WTC11 (cell line): ENCODE results near the gene HES6. TPM values are rescaled to one million over a fixed set of nuclear protein-coding genes. Genes with fewer than 3 reads are reported as not detected.

ENCODE experiments used
- AR ChIP-seq: fragments of 250-450 bp; sonication (Bioruptor Pico); IDR thresholded peaks from 2 replicates; pipeline ENCODE4 v1.9.0; 2021; ENCODE audit warnings: mild to moderate bottlenecking
- E2F5 ChIP-seq: sonication (generic); formaldehyde crosslinking; IDR thresholded peaks from 2 replicates; pipeline ENCODE4 v1.8.1; 2022; ENCODE audit warnings: mild to moderate bottlenecking, moderate library complexity, missing genetic modification reagents
- ERG ChIP-seq: fragments of 250-450 bp; sonication (Bioruptor Pico); IDR thresholded peaks from 2 replicates; pipeline ENCODE4 v1.8.0; 2021; ENCODE audit warnings: mild to moderate bottlenecking
- ETV6 ChIP-seq: sonication (generic); formaldehyde crosslinking; IDR thresholded peaks from 2 replicates; pipeline ENCODE4 v1.8.1; 2022; ENCODE audit warnings: mild to moderate bottlenecking, missing genetic modification reagents
- GRHL2 ChIP-seq: fragments of 250-450 bp; sonication (Bioruptor Pico); IDR thresholded peaks from 2 replicates; pipeline ENCODE4 v1.8.0; 2022; ENCODE audit warnings: mild to moderate bottlenecking, moderate library complexity; ENCODE audit not compliant: insufficient replicate concordance, severe bottlenecking
- MAX ChIP-seq: sonication (generic); formaldehyde crosslinking; IDR thresholded peaks from 2 replicates; pipeline ENCODE4 v1.8.0; 2022; ENCODE audit warnings: mild to moderate bottlenecking, missing genetic modification reagents
- NFATC4 ChIP-seq: fragments of 250-450 bp; sonication (Bioruptor Pico); IDR thresholded peaks from 2 replicates; pipeline ENCODE4 v1.9.0; 2021; ENCODE audit warnings: mild to moderate bottlenecking
- NFYB ChIP-seq: sonication (generic); formaldehyde crosslinking; conservative IDR thresholded peaks from 2 replicates; pipeline ENCODE4 v1.8.0; 2022; ENCODE audit warnings: low read depth, missing genetic modification reagents
- NR1H2 ChIP-seq: sonication (generic); formaldehyde crosslinking; IDR thresholded peaks from 2 replicates; pipeline ENCODE4 v1.9.0; 2021; ENCODE audit warnings: mild to moderate bottlenecking, moderate library complexity, missing genetic modification reagents
- NR2C2 ChIP-seq: sonication (generic); formaldehyde crosslinking; IDR thresholded peaks from 2 replicates; pipeline ENCODE4 v1.8.0; 2022; ENCODE audit warnings: mild to moderate bottlenecking, missing genetic modification reagents
- NR3C1 ChIP-seq: sonication (generic); formaldehyde crosslinking; conservative IDR thresholded peaks from 2 replicates; pipeline ENCODE4 v1.8.1; 2023; ENCODE audit warnings: low read depth, mild to moderate bottlenecking, missing genetic modification reagents
- SOX15 ChIP-seq: fragments of 250-450 bp; sonication (Bioruptor Pico); IDR thresholded peaks from 2 replicates; pipeline ENCODE4 v1.9.0; 2021; ENCODE audit warnings: mild to moderate bottlenecking
- SP1 ChIP-seq: sonication (generic); formaldehyde crosslinking; conservative IDR thresholded peaks from 2 replicates; pipeline ENCODE4 v1.8.1; 2022; ENCODE audit warnings: missing genetic modification reagents
- USF2 ChIP-seq: sonication (generic); formaldehyde crosslinking; IDR thresholded peaks from 2 replicates; pipeline ENCODE4 v1.8.1; 2023; ENCODE audit warnings: mild to moderate bottlenecking, missing genetic modification reagents, moderate library complexity
- ZBTB43 ChIP-seq: sonication (generic); formaldehyde crosslinking; IDR thresholded peaks from 2 replicates; pipeline ENCODE4 v1.8.1; 2023; ENCODE audit warnings: mild to moderate bottlenecking, missing genetic modification reagents
- ZNF121 ChIP-seq: sonication (generic); formaldehyde crosslinking; IDR thresholded peaks from 2 replicates; pipeline ENCODE4 v1.8.0; 2023; ENCODE audit warnings: missing genetic modification reagents
- ZNF512 ChIP-seq: sonication (generic); formaldehyde crosslinking; IDR thresholded peaks from 2 replicates; pipeline ENCODE4 v1.8.1; 2022; ENCODE audit warnings: missing genetic modification reagents, borderline replicate concordance
- ZSCAN18 ChIP-seq: fragments of 250-450 bp; sonication (Bioruptor Pico); IDR thresholded peaks from 2 replicates; pipeline ENCODE4 v2.1.2; 2022; ENCODE audit warnings: mild to moderate bottlenecking, moderate library complexity
- total RNA-seq: library from RNA; stranded (reverse); gene quantifications from 3 replicates; pipeline ENCODE4 v1.2.3, GENCODE V29; 2021

HES6 gene
- total RNA-seq, 1 experiment from 2014 or later = 52.1 TPM

GRCh38 chr2:238287737-238288649 is 48.2 kb upstream of the HES6 start, which contains the start of gene PER2 (continued):
- no peak for TF ChIP-seq NFYB
- no peak for TF ChIP-seq NR2C2
- no peak for TF ChIP-seq ZSCAN18
- no peak for TF ChIP-seq SP1 (CRISPR knock-in tag)
- TF ChIP-seq ETV6 (CRISPR knock-in tag) = no peak
- no peak for TF ChIP-seq SOX15 (CRISPR knock-in tag)
- no peak for TF ChIP-seq MAX
- no peak for TF ChIP-seq ZBTB43 (CRISPR knock-in tag)
- no peak for TF ChIP-seq NR3C1
- TF ChIP-seq USF2 (CRISPR knock-in tag) = no peak
- no peak for TF ChIP-seq E2F5
- TF ChIP-seq GRHL2 (CRISPR knock-in tag) = no peak
- no peak for TF ChIP-seq ERG (CRISPR knock-in tag)
- TF ChIP-seq NR1H2 = no peak
- no peak for TF ChIP-seq ZNF512 (CRISPR knock-in tag)
- TF ChIP-seq NFATC4 (CRISPR knock-in tag) = no peak
- TF ChIP-seq ZNF121 (CRISPR knock-in tag) = no peak
- TF ChIP-seq AR (CRISPR knock-in tag) = no peak
